ENCODE measurements around the gene SDK2. TPM values are rescaled to one million over a fixed set of nuclear protein-coding genes. Genes with fewer than 3 reads are reported as not detected.
A peak's percentile ranks its signal among the peaks of the same experiment; 100 is the strongest.

SDK2 gene
- total RNA-seq, 1 experiment from 2014 or later = 0.67 TPM

GRCh38 chr17:73363442-73364154 lies 280.6 kb downstream of the SDK2 start:
- H3K9me3 ChIP-seq (ENCODE audit: low read depth, low read length, poor library complexity, severe bottlenecking) = no peaks in the 10 kb centered on the region
- H3K4me3 ChIP-seq (ENCODE audit: low read depth, low read length, poor library complexity, severe bottlenecking) = no peak overlapping the region
- intact Hi-C loops (cut with micrococcal nuclease; ENCODE audit: unreplicated experiment) = no loop called here
- ChIA-PET POLR2A (ENCODE audit: low non-redundant PET) (no interaction called here), CTCF (no interaction called here)
- no peak for DNase-seq (ENCODE audit: low spot score)
- TF ChIP-seq CTCF (conservative IDR thresholded peaks at IDR 0.05; ENCODE audit: low read depth, low read length) (no peak), EZH2 (IDR thresholded peaks at IDR 0.05; ENCODE audit: borderline replicate concordance, low read depth, low read length, poor library complexity, severe bottlenecking) (no peak)
- H3K27ac ChIP-seq (ENCODE audit: low read depth, low read length, poor library complexity, severe bottlenecking) = no peak overlapping the region
- no peaks in the 10 kb centered on the region for H3K36me3 ChIP-seq (ENCODE audit: insufficient read depth, low read length, poor library complexity, severe bottlenecking)
- no peaks in the 10 kb centered on the region for H3K27me3 ChIP-seq (replicated peaks; ENCODE audit: insufficient read depth, low read depth, low read length, poor library complexity)
- no TSS peak for BruUV-seq (replicated peaks)
- no peaks in the 10 kb centered on the region for H3K4me1 ChIP-seq (ENCODE audit: insufficient read depth, low read length, poor library complexity, severe bottlenecking)

GRCh38 chr17:73362697-73363096 lies 281.5 kb downstream of the SDK2 start:
- Histone ChIP-seq H3K27ac (ENCODE audit: low read depth, low read length, poor library complexity, severe bottlenecking) (no peak overlapping the region), H3K36me3 (ENCODE audit: insufficient read depth, low read length, poor library complexity, severe bottlenecking) (no peaks in the 10 kb centered on the region), H3K27me3 (replicated peaks; ENCODE audit: insufficient read depth, low read depth, low read length, poor library complexity) (no peaks in the 10 kb centered on the region), H3K4me3 (ENCODE audit: low read depth, low read length, poor library complexity, severe bottlenecking) (no peak overlapping the region), H3K9me3 (ENCODE audit: low read depth, low read length, poor library complexity, severe bottlenecking) (no peaks in the 10 kb centered on the region), H3K4me1 (ENCODE audit: insufficient read depth, low read length, poor library complexity, severe bottlenecking) (no peaks in the 10 kb centered on the region)
- no TSS peak for BruUV-seq (replicated peaks)
- intact Hi-C loops (cut with micrococcal nuclease; ENCODE audit: unreplicated experiment) = no loop called here
- TF ChIP-seq CTCF (conservative IDR thresholded peaks at IDR 0.05; ENCODE audit: low read depth, low read length) (no peak), EZH2 (IDR thresholded peaks at IDR 0.05; ENCODE audit: borderline replicate concordance, low read depth, low read length, poor library complexity, severe bottlenecking) (no peak)
- POLR2A ChIA-PET (ENCODE audit: low non-redundant PET) = no interaction called here
- CTCF ChIA-PET = no interaction called here
- DNase-seq (ENCODE audit: low spot score) = no peak

- H3K9me3 ChIP-seq (ENCODE audit: low read depth, low read length, poor library complexity, severe bottlenecking) = no peaks in the 10 kb centered on the region
- DNase-seq (ENCODE audit: low spot score) = peak; percentile 21
- POLR2A ChIA-PET (ENCODE audit: low non-redundant PET) = no interaction called here
- no peaks in the 10 kb centered on the region for H3K27me3 ChIP-seq (replicated peaks; ENCODE audit: insufficient read depth, low read depth, low read length, poor library complexity)
- no TSS peak for BruUV-seq (replicated peaks)
- CTCF ChIA-PET = interaction anchor here (0.7 kb wide), 1 partner anchor 105 kb away, joined by 8 read pairs; no protein-coding TSS in a partner anchor
- H3K36me3 ChIP-seq (ENCODE audit: insufficient read depth, low read length, poor library complexity, severe bottlenecking) = no peaks in the 10 kb centered on the region
- TF ChIP-seq EZH2 (IDR thresholded peaks at IDR 0.05; ENCODE audit: borderline replicate concordance, low read depth, low read length, poor library complexity, severe bottlenecking) = no peak
- TF ChIP-seq CTCF (conservative IDR thresholded peaks at IDR 0.05; ENCODE audit: low read depth, low read length) = no peak
- no peak overlapping the region for H3K4me3 ChIP-seq (ENCODE audit: low read depth, low read length, poor library complexity, severe bottlenecking)
- intact Hi-C loops (cut with micrococcal nuclease; ENCODE audit: unreplicated experiment) = no loop called here
- H3K27ac ChIP-seq (ENCODE audit: low read depth, low read length, poor library complexity, severe bottlenecking) = no peak overlapping the region
- H3K4me1 ChIP-seq (ENCODE audit: insufficient read depth, low read length, poor library complexity, severe bottlenecking) = no peaks in the 10 kb centered on the region
These were observed 283.1 kb downstream of the SDK2 start for GRCh38 chr17:73360961-73361761.
